Measurements from ENCODE around the gene GADD45G. TPM values are rescaled to one million over a fixed set of nuclear protein-coding genes. Genes with fewer than 3 reads are reported as not detected.

The GADD45G gene
- total and polyA plus RNA-seq, 2 of the 4 experiments (the other 2 are of a cell fraction), result 0.15 TPM; not detected in 1

GRCh38 chr9:89558948-89559347 lies 45.9 kb upstream of the GADD45G start:
- no peaks in the 10 kb centered on the region for H3K9me1 ChIP-seq (ENCODE audit: insufficient read depth, low read length)
- no peak overlapping the region for H4K8ac ChIP-seq (ENCODE audit: low read depth in 2 of 2, low read length in 2 of 2)
- in situ Hi-C loops (cut with MboI; ENCODE audit: low sequenced_read_pairs) (no loop called here), dilution Hi-C loops (cut with HindIII; ENCODE audit: low sequenced_read_pairs, unreplicated experiment) (no loop called here), intact Hi-C loops (cut with micrococcal nuclease) (no loop called here)
- no peak for ATAC-seq (ENCODE audit: low read depth)
- no peak overlapping the region for H2BK5ac ChIP-seq (ENCODE audit: low read depth, low read length, poor library complexity, severe bottlenecking)
- no peaks in the 10 kb centered on the region for H4K20me1 ChIP-seq (ENCODE audit: insufficient read depth, low read length)
- H3K9me3 ChIP-seq (ENCODE audit: control insufficient read depth, insufficient read depth, low read length), result no peaks in the 10 kb centered on the region
- no peak overlapping the region for H3K4ac ChIP-seq (ENCODE audit: low read depth, low read length)
- H4K5ac ChIP-seq (ENCODE audit: low read depth, low read length), result no peak overlapping the region
- H3K14ac ChIP-seq (replicated peaks; ENCODE audit: low read depth, low read length), result no peak overlapping the region
- WGBS, 2 experiments (ENCODE audit: extremely low coverage in 2 of 2, insufficient read length in 1 of 2), result no CpG with 5 or more reads among the region's 2 CpGs
- H3K23ac ChIP-seq (ENCODE audit: low read depth, low read length), result no peak overlapping the region
- H2AK9ac ChIP-seq (replicated peaks; ENCODE audit: low read depth, low read length, poor library complexity), result no peak overlapping the region
- H3K4me2 ChIP-seq (ENCODE audit: low read depth, low read length), result no peak overlapping the region
- H3K79me1 ChIP-seq (ENCODE audit: low read depth in 1 of 2, low read length in 2 of 2), result no peaks in the 10 kb centered on the region
- ChIA-PET CTCF (no interaction called here), POLR2A (ENCODE audit: unreplicated experiment) (no interaction called here)
- DNase-seq, result no peak
- no peak overlapping the region for H3K9ac ChIP-seq (ENCODE audit: low read depth, low read length)
- H2AFZ ChIP-seq (replicated peaks; ENCODE audit: low read length, poor library complexity), result no peak overlapping the region
- H3K4me1 ChIP-seq (ENCODE audit: control insufficient read depth, insufficient read depth, low read length), result peaks cover 4% of the 10 kb centered on the region
- no peak overlapping the region for H2BK20ac ChIP-seq (ENCODE audit: low read depth, low read length)
- no peaks in the 10 kb centered on the region for H3K36me3 ChIP-seq (ENCODE audit: control insufficient read depth, insufficient read depth, low read length)
- no peak overlapping the region for H3K18ac ChIP-seq (ENCODE audit: low read depth, low read length)
- H2BK15ac ChIP-seq (ENCODE audit: low read depth, low read length), result no peak overlapping the region
- no peak overlapping the region for H3K27ac ChIP-seq (ENCODE audit: insufficient read depth, low read length)
- no TSS peak for BruUV-seq (replicated peaks)
- no peak overlapping the region for H4K91ac ChIP-seq (ENCODE audit: insufficient read depth, low read depth, low read length)
- H3K27me3 ChIP-seq (ENCODE audit: control insufficient read depth, insufficient read depth, low read length), result peaks cover 4% of the 10 kb centered on the region; the same call in 1 of the 2 replicates
- no peak overlapping the region for H2AK5ac ChIP-seq (ENCODE audit: low read depth, low read length)
- no peak overlapping the region for H3K4me3 ChIP-seq (ENCODE audit: insufficient read depth, low read depth, low read length)
- no peak for TF ChIP-seq MXI1 (IDR thresholded peaks at IDR 0.05; ENCODE audit: borderline replicate concordance, low read depth, low read length)
- TF ChIP-seq NFE2L2 (IDR thresholded peaks at IDR 0.05; ENCODE audit: low read depth, low read length), result no peak
- no peak for TF ChIP-seq RAD21 (IDR thresholded peaks at IDR 0.05; ENCODE audit: low read length)
- TF ChIP-seq BHLHE40 (IDR thresholded peaks at IDR 0.05; ENCODE audit: low read depth, low read length), result no peak
- TF ChIP-seq CTCF (conservative IDR thresholded peaks at IDR 0.05; ENCODE audit: low read depth, low read length), result no peak
- no peak overlapping the region for H3K56ac ChIP-seq (ENCODE audit: extremely low read depth, insufficient read depth, low read length)
- H2BK120ac ChIP-seq (ENCODE audit: low read depth, low read length), result no peak overlapping the region
